Measurements from ENCODE around the gene ADSS1.

GRCh38 chr14:104676694-104677511, 47.1 kb upstream of the ADSS1 start:
- TF ChIP-seq EZH2phosphoT487 (IDR thresholded peaks at IDR 0.05; ENCODE audit: borderline replicate concordance) (no peak), CTCF (conservative IDR thresholded peaks at IDR 0.05; ENCODE audit: low read length) (no peak)

Measured in Loucy (cell line).